Fibroblast of mammary gland (primary cell): Measurements from ENCODE around the gene PBX1.
"Not testable (repeated sequence)": the region's sequence is repeated elsewhere in the genome, so short reads cannot be mapped to it uniquely, and the experiment has no call there.

Source experiments
- DNase-seq: peaks from one replicate; pipeline ENCODE4 v3.0.0-alpha.2; 2010; ENCODE audit warnings: low read depth
- H3K4me3 ChIP-seq: 2 replicates; pipeline ENCODE4 v1.5.1; 2011; ENCODE audit warnings: low read depth, mild to moderate bottlenecking, low read length, moderate library complexity; ENCODE audit not compliant: control insufficient read depth
- TF ChIP-seq, protein P1 (sequence below): conservative IDR thresholded peaks from 2 replicates; pipeline ENCODE4 v1.5.1; 2011; ENCODE audit warnings: low read depth, low read length, inconsistent platforms; ENCODE audit not compliant: control insufficient read depth, insufficient read depth

Gene PBX1

DNA sequence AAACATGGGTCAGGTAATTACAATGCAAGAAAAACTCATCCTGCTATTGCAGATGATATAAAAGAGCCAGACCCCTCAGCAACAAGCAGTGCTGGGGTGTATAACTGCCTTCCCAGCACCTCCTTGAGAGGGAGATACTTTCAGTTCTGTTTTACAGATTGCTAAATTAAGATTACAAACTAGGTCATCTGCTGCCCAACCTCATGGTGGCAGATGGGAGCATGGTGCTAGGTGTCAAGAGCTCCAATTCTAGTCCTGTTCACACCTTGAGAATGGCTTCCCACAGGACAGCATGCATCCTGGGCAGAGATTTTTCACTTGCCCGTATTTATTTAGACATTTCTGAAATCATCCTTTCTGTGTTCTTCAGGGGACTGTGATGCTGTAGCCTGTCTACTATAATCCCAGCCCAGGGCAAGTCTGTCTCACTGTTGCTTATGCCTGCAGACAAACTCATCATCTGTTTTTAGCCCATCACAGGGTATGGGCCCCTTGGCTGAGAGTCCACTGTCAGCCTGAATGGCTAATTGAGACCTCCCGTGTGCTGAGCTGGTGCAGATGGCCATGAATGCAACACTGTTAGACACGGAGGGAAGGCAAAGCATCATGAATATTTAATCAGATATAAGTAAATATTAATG lies 40.2 kb upstream of the PBX1 start:
- H3K4me3 ChIP-seq: no peak overlapping the region
- no peak for DNase-seq
- TF ChIP-seq, protein P1, sequence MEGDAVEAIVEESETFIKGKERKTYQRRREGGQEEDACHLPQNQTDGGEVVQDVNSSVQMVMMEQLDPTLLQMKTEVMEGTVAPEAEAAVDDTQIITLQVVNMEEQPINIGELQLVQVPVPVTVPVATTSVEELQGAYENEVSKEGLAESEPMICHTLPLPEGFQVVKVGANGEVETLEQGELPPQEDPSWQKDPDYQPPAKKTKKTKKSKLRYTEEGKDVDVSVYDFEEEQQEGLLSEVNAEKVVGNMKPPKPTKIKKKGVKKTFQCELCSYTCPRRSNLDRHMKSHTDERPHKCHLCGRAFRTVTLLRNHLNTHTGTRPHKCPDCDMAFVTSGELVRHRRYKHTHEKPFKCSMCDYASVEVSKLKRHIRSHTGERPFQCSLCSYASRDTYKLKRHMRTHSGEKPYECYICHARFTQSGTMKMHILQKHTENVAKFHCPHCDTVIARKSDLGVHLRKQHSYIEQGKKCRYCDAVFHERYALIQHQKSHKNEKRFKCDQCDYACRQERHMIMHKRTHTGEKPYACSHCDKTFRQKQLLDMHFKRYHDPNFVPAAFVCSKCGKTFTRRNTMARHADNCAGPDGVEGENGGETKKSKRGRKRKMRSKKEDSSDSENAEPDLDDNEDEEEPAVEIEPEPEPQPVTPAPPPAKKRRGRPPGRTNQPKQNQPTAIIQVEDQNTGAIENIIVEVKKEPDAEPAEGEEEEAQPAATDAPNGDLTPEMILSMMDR: no peak

DNA sequence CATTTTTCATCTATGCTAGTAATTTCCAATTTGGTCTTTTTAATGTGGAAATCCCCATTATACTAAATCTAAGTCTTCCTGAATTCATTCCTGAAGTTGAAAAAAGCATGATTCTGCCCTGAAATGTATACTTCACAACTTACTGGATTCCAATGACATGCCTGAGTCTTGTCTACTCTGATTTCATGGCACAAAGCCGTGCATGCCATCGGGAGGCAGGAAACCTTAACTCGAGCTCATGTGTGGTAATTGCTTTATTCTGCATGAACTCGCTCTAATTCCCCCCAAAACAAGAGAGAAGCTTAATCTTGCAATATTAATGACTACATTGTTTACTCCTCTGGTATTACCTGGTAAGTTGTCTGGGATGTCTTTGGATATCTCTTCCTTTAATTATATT lies 39.6 kb upstream of the PBX1 start:
- no peak overlapping the region for H3K4me3 ChIP-seq
- TF ChIP-seq, protein P1: no peak
- DNase-seq: no peak

DNA sequence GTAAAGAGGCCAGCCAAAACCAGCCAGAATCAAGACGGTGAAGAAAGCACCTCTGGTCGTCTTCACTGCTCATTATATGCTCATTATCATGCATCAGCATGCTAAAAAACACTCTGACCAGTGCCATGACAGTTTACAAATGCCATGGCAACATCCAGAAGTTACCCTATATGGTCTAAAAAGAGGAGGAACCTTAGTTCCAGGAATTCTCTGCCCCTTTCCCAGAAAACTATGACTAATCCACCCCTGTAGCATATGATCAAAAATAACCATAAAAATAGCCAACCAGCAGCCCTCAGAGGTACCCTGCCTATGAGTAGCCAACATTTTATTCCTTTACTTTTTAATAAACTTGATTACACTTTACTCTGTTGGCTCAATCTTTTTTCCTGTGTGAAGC lies 34.2 kb upstream of the PBX1 start:
- TF ChIP-seq, protein P1: no peak
- DNase-seq: peak; percentile 74

DNA sequence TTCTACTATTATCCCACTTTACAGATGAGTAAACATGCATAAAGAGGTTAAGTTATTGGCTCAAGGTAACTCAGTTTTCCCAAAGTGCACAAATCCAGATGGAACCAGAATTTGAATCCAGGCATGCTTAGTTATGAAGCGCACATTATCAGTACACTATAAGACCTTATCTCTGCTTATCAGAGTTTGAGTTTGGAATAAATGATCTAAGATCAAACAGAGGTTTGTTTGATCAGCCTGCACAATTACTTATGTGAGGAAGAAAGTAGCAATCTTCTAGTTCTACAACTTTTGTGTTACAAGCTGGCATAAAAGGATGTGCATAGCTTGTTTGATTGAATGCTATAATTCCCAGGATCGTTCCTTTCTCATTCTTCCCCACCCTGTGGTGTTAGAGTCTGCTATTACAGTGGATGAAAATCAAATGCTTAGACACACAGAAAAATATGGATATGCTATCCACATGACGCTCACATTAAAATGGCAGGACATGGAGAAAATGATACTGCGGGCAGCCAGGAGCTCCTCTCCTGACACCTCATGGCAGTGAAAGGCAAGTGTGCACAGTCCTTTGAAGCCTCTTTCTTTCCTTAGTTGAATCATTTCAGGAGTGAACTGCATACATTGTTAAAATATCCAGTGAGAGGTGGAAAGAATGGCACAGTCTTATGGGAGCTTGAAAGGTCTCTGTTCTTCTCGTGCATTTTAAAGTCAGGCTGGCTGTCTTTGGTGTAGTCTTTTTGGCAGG lies 23.9 kb upstream of the PBX1 start:
- TF ChIP-seq, protein P1: no peak
- DNase-seq: no peak
- H3K4me3 ChIP-seq: no peak overlapping the region

More for the DNA sequence above, 34.2 kb upstream of the PBX1 start:
- no peak overlapping the region for H3K4me3 ChIP-seq

GRCh38 chr1:164552463-164552988 lies 6.5 kb upstream of the PBX1 start:
- not testable (repeated sequence) for DNase-seq, H3K4me3 ChIP-seq

GRCh38 chr1:164557270-164557669 lies 1.7 kb upstream of the PBX1 start:
- TF ChIP-seq, protein P1: no peak
- no peak overlapping the region for H3K4me3 ChIP-seq
- DNase-seq: no peak

- TF ChIP-seq, protein P1: no peak
- H3K4me3 ChIP-seq: peak overlapping the region; percentile 70
- DNase-seq: no peak
These were observed 513 bp downstream of the PBX1 start for GRCh38 chr1:164559342-164560051.
